HEK293 (cell line): ENCODE measurements around the gene MICU2.

Experiments used
- CTCF ChIA-PET: fragments of 350-600 bp; formaldehyde crosslinking; extraction: SDS; loops from one replicate; lab custom pipeline; 2021; ENCODE audit warnings: antibody characterized with exemption; lab: Yijun Ruan, JAX
- POLR2A ChIA-PET: fragments of 300-600 bp; formaldehyde crosslinking; extraction: SDS; loops from one replicate; lab custom pipeline; 2020; ENCODE audit warnings: antibody characterized with exemption, inconsistent platforms; lab: Yijun Ruan, JAX
- H3K27ac ChIP-seq: fragments of 200-500 bp; sonication (Bioruptor generic); 2 replicates; pipeline ENCODE4 v1.5.1; 2014; ENCODE audit warnings: low read depth, low read length, control low read depth, inconsistent platforms; ENCODE audit errors: extremely low read depth
- H3K36me3 ChIP-seq, 2 experiments: fragments of 200-500 bp in 1 of 2; sonication (Bioruptor generic) in 1 of 2; 1 replicate in 1 of 2; 2 replicates in 1 of 2; pipeline ENCODE4 v1.5.1; 2014 to 2017; ENCODE audit warnings: inconsistent platforms in 2 of 2, low read length in 2 of 2; ENCODE audit not compliant: control insufficient read depth in 2 of 2, insufficient read depth in 1 of 2
- H3K4me1 ChIP-seq: fragments of 200-500 bp; sonication (Bioruptor generic); 2 replicates; pipeline ENCODE4 v1.5.1; 2014; ENCODE audit warnings: mild to moderate bottlenecking, low read length, inconsistent platforms; ENCODE audit not compliant: control insufficient read depth, insufficient read depth
- H3K4me3 ChIP-seq: 2 replicates; pipeline ENCODE4 v1.5.1; 2011; ENCODE audit warnings: low read depth, mild to moderate bottlenecking, control low read depth, low read length, moderate library complexity
- H3K9me3 ChIP-seq: fragments of 200-500 bp; sonication (Bioruptor generic); 2 replicates; pipeline ENCODE4 v1.5.1; 2014; ENCODE audit warnings: low read depth, low read length, inconsistent platforms; ENCODE audit not compliant: control insufficient read depth, insufficient read depth
- OSR2 ChIP-seq: fragments of 450-650 bp; formaldehyde crosslinking; IDR thresholded peaks from 2 replicates; pipeline ENCODE4 v1.5.1; 2016; ENCODE audit warnings: missing biosample characterization, missing genetic modification characterization
- PRDM6 ChIP-seq: fragments of 450-650 bp; formaldehyde crosslinking; IDR thresholded peaks from 2 replicates; pipeline ENCODE4 v1.5.1; 2017; ENCODE audit warnings: missing biosample characterization, missing genetic modification characterization
- REPIN1 ChIP-seq: fragments of 450-650 bp; formaldehyde crosslinking; IDR thresholded peaks from 2 replicates; pipeline ENCODE4 v1.5.1; 2017; ENCODE audit warnings: missing biosample characterization, missing genetic modification characterization, low read depth
- WT1 ChIP-seq: fragments of 450-650 bp; formaldehyde crosslinking; IDR thresholded peaks from 2 replicates; pipeline ENCODE4 v1.5.1; 2016; ENCODE audit warnings: missing biosample characterization, missing genetic modification characterization
- ZBTB48 ChIP-seq: fragments of 450-650 bp; formaldehyde crosslinking; IDR thresholded peaks from 2 replicates; pipeline ENCODE4 v1.5.1; 2016; ENCODE audit warnings: missing biosample characterization, missing genetic modification characterization
- ZNF10 ChIP-seq: fragments of 450-650 bp; formaldehyde crosslinking; IDR thresholded peaks from 2 replicates; pipeline ENCODE4 v1.5.1; 2017; ENCODE audit warnings: missing biosample characterization, missing genetic modification characterization
- ZNF16 ChIP-seq: fragments of 450-650 bp; formaldehyde crosslinking; IDR thresholded peaks from 2 replicates; pipeline ENCODE4 v1.5.1; 2016; ENCODE audit warnings: low read depth, missing biosample characterization, missing genetic modification characterization
- ZNF169 ChIP-seq: fragments of 450-650 bp; formaldehyde crosslinking; IDR thresholded peaks from 2 replicates; pipeline ENCODE4 v1.5.1; 2016; ENCODE audit warnings: missing biosample characterization, missing genetic modification characterization
- ZNF311 ChIP-seq: fragments of 450-650 bp; formaldehyde crosslinking; IDR thresholded peaks from 2 replicates; pipeline ENCODE4 v1.5.1; 2017; ENCODE audit warnings: missing biosample characterization, missing genetic modification characterization, borderline replicate concordance
- ZNF423 ChIP-seq: fragments of 450-650 bp; formaldehyde crosslinking; IDR thresholded peaks from 2 replicates; pipeline ENCODE4 v1.5.1; 2016; ENCODE audit warnings: missing biosample characterization, missing genetic modification characterization
- ZNF501 ChIP-seq: fragments of 450-650 bp; formaldehyde crosslinking; IDR thresholded peaks from 2 replicates; pipeline ENCODE4 v1.5.1; 2016; ENCODE audit warnings: missing biosample characterization, missing genetic modification characterization
- ZNF548 ChIP-seq: fragments of 450-650 bp; formaldehyde crosslinking; IDR thresholded peaks from 2 replicates; pipeline ENCODE4 v1.5.1; 2016; ENCODE audit warnings: missing biosample characterization, missing genetic modification characterization
- ZNF654 ChIP-seq: fragments of 450-650 bp; formaldehyde crosslinking; IDR thresholded peaks from 2 replicates; pipeline ENCODE4 v1.5.1; 2016; ENCODE audit warnings: low read depth, missing biosample characterization, missing genetic modification characterization
- ZNF792 ChIP-seq: fragments of 450-650 bp; formaldehyde crosslinking; IDR thresholded peaks from 2 replicates; pipeline ENCODE4 v1.5.1; 2016; ENCODE audit warnings: missing biosample characterization, missing genetic modification characterization
- ZSCAN23 ChIP-seq: fragments of 450-650 bp; formaldehyde crosslinking; IDR thresholded peaks from 2 replicates; pipeline ENCODE4 v1.5.1; 2016; ENCODE audit warnings: missing biosample characterization, missing genetic modification characterization
- ZXDB ChIP-seq: fragments of 450-650 bp; formaldehyde crosslinking; IDR thresholded peaks from 2 replicates; pipeline ENCODE4 v1.5.1; 2016; ENCODE audit warnings: missing biosample characterization, missing genetic modification characterization
- TF ChIP-seq, protein P1 (sequence below): fragments of 450-650 bp; formaldehyde crosslinking; IDR thresholded peaks from 2 replicates; pipeline ENCODE4 v1.5.1; 2016; ENCODE audit warnings: missing biosample characterization, missing genetic modification characterization, low read depth

Gene MICU2

DNA sequence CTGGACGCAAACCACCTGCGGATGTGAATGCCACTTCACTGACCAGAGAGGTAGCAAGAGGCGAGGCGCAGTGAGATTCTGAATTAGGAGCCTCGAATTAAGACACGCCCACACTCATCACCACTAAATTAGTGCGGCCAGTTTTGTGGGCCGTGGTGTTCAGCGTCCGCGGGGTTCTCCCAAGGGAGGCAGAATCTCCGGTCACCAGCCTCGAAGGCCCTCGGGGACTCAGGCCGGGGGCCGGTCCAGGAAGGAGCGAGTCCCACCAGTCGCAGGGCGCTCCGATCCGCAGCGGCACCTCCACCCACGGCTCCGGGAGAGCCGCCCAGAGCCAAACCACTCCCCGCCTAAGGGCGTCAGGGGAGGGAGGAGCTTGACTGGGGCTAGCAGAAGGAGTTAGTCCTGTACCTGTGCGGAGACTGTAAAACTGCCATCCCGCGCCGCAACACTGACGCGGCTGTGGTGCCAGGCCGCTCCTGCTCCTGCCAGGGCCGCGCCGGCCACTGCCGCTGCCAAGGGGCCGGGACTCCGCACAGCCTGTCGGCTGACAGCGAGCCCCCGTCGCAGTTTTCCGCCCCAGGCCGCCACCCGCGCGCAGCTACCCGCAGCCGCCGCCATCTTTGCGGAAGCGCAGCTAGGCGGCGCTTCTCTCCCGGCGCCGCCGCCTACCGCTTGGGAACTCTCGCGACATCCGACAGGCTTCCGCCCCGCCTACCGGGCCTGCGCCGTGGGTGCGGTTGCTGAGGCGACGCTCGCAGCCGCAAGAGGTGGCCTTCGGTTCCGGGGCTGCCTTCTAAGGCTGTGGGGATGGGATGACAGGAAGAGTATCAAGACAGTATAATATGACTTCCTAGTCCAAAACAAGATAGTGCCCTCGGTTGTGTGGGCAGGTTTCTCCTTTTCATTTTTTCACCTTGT, at the start of gene MICU2 (continued):
- TF ChIP-seq PRDM6 (tag by site-specific recombination): no peak
- 0 out of 2 replicates have a peak, but pooled peaks have one; percentile 28 for TF ChIP-seq ZBTB48
- peak; percentile 56; the same call in 1 of the 2 replicates for TF ChIP-seq ZNF10 (tag by site-specific recombination)
- TF ChIP-seq ZNF423 (tag by site-specific recombination): peak; percentile 88
- peak; percentile 76 for TF ChIP-seq ZXDB (tag by site-specific recombination)
- TF ChIP-seq ZNF501 (tag by site-specific recombination): peak; percentile 89
- TF ChIP-seq ZNF169 (tag by site-specific recombination): 0 out of 2 replicates have a peak, but pooled peaks have one; percentile 71
- TF ChIP-seq OSR2 (tag by site-specific recombination): 0 out of 2 replicates have a peak, but pooled peaks have one; percentile 8
- TF ChIP-seq, all 188 proteins: peak for 61

- no peak for TF ChIP-seq ZSCAN23 (tag by site-specific recombination)
- TF ChIP-seq ZNF548 (tag by site-specific recombination): no peak
- TF ChIP-seq ZNF792 (tag by site-specific recombination): no peak
- TF ChIP-seq, all 188 proteins: peak for 0
- H3K4me3 ChIP-seq: no peak overlapping the region
- no peaks in the 10 kb centered on the region for H3K36me3 ChIP-seq
- H3K4me1 ChIP-seq: 0 out of 2 replicates have a peak, but pooled peaks cover 2% of the 10 kb centered on the region
- no peaks in the 10 kb centered on the region for H3K9me3 ChIP-seq
- no peak overlapping the region for H3K27ac ChIP-seq
- POLR2A ChIA-PET: no interaction called here
- CTCF ChIA-PET: interaction anchor here (0.8 kb wide), 1 partner anchor 26 kb away, joined by 3 read pairs; no protein-coding TSS in a partner anchor
Measured at GRCh38 chr13:21641629-21642028, 37.7 kb upstream of the MICU2 start.

DNA sequence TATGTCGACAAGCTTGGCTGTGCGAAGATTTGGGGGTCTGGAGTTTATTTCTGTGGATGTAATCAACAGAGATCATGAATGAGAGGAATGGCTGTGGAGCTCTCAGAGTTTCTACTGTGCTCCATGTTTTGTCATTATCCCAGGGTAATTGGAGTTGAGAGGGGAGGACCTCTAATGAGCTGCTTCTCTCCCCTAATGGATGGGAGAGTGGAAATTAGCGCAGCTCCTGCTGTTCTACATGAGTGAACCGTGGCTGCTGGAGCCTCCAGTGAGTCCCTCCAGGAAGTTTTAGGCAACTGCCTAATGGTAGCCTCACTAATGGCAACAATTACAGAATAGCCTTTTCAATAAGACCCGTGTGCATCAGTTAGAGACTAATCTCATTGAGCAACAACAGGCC, 35.6 kb upstream of the MICU2 start:
- H3K4me1 ChIP-seq: 0 out of 2 replicates have a peak, but pooled peaks cover 2% of the 10 kb centered on the region
- no peaks in the 10 kb centered on the region for H3K9me3 ChIP-seq
- TF ChIP-seq ZNF16 (tag by site-specific recombination) (no peak), ZNF311 (tag by site-specific recombination) (no peak), WT1 (tag by site-specific recombination) (peak; percentile 53; the same call in 1 of the 2 replicates), REPIN1 (tag by site-specific recombination) (no peak), ZNF654 (tag by site-specific recombination) (no peak)
- TF ChIP-seq, protein P1, sequence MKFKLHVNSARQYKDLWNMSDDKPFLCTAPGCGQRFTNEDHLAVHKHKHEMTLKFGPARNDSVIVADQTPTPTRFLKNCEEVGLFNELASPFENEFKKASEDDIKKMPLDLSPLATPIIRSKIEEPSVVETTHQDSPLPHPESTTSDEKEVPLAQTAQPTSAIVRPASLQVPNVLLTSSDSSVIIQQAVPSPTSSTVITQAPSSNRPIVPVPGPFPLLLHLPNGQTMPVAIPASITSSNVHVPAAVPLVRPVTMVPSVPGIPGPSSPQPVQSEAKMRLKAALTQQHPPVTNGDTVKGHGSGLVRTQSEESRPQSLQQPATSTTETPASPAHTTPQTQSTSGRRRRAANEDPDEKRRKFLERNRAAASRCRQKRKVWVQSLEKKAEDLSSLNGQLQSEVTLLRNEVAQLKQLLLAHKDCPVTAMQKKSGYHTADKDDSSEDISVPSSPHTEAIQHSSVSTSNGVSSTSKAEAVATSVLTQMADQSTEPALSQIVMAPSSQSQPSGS (tag by site-specific recombination): no peak
- H3K36me3 ChIP-seq: no peaks in the 10 kb centered on the region
- ChIA-PET CTCF (interaction anchor here (0.6 to 2.2 kb wide), 6 partner anchors 24 to 1119 kb away, joined by 3 to 9 read pairs (median 4); no protein-coding TSS in a partner anchor), POLR2A (no interaction called here)
- no peak overlapping the region for H3K27ac ChIP-seq
- H3K4me3 ChIP-seq: no peak overlapping the region
